Vagina (tissue), 2 donors: ENCODE data around the gene OGDH. TPM values are rescaled to one million over a fixed set of nuclear protein-coding genes. Genes with fewer than 3 reads are reported as not detected.
A peak's percentile ranks its signal among the peaks of the same experiment; 100 is the strongest.

Experiments used
- DNase-seq, 2 donors: peaks; one replicate each; pipeline ENCODE4 v3.0.0-alpha.2; 2017; ENCODE audit errors: extremely low spot score in 2 of 2
- H3K27ac ChIP-seq: fragments of 200-600 bp; sonication (generic); one replicate; pipeline ENCODE4 v1.5.1; 2019
- H3K27me3 ChIP-seq: fragments of 200-600 bp; sonication (generic); one replicate; pipeline ENCODE4 v1.5.1; 2019
- H3K36me3 ChIP-seq, 2 donors: fragments of 200-600 bp; sonication (generic); one replicate each; pipeline ENCODE4 v1.5.1; 2017 to 2019
- H3K4me1 ChIP-seq: fragments of 200-600 bp; sonication (generic); one replicate; pipeline ENCODE4 v1.5.1; 2019
- H3K4me3 ChIP-seq, 2 donors: fragments of 200-600 bp; sonication (generic); 1 replicate in 1 of 2; 2 replicates in 1 of 2; pipeline ENCODE4 v1.5.1; 2016 to 2019
- H3K9me3 ChIP-seq: fragments of 200-600 bp; sonication (generic); one replicate; pipeline ENCODE4 v1.5.1; 2019
- CTCF ChIP-seq, 3 experiments: fragments of 450-650 bp in 2 of 3; fragments of 200-600 bp in 1 of 3; sonication (generic) in 1 of 3; IDR thresholded peaks; one replicate each; pipeline ENCODE4 v1.5.1; 2017 to 2019; ENCODE audit warnings: antibody characterized with exemption in 3 of 3, mild to moderate bottlenecking in 2 of 3, moderate library complexity in 2 of 3
- POLR2A ChIP-seq, 2 donors: fragments of 450-650 bp; IDR thresholded peaks; one replicate each; pipeline ENCODE4 v1.6.1; 2017; ENCODE audit warnings: antibody characterized with exemption in 2 of 2, mild to moderate bottlenecking in 2 of 2, moderate library complexity in 2 of 2
- POLR2AphosphoS5 ChIP-seq, 2 donors: sonication (generic); formaldehyde crosslinking; IDR thresholded peaks; one replicate each; pipeline ENCODE4 v1.9.0; 2017; ENCODE audit warnings: antibody characterized with exemption in 2 of 2, mild to moderate bottlenecking in 2 of 2, low read depth in 1 of 2; ENCODE audit not compliant: insufficient read depth in 1 of 2
- intact Hi-C: fragments of 100-400 bp; cut with DNase I; formaldehyde crosslinking; loops from one replicate; pipeline ENCODE4 v1.15.1; 2023
- total RNA-seq: library from RNA; depleted of rRNA; stranded (reverse); fragments of >200 nt; gene quantifications from one replicate; pipeline ENCODE4 v1.2.3, GENCODE V29; 2016

Gene OGDH
- total RNA-seq, 1 donor from 2014 or later: 80.0 TPM

DNA sequence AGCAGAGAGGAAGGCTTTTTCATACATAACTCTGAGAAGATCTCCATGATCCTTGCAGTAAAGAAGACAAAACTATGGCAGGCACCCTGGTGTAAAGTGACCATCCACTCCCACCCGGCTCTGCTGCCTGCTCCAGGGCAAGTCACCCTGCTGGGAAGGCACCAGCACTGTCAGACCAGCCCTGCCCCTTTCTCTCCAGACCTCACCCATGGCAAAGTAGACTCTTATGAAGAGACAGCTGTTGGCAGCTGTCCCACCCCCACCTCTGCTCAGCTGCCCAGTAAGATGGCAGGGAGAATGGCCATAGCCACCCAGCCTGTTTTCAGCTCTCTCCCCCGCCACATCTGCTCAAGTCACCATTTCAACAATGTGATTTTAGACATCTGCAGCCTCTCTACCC is 133.6 kb downstream of the OGDH start:
- intact Hi-C loops: no loop called here
- no peak overlapping the region for H3K4me3 ChIP-seq
- H3K36me3 ChIP-seq: no peaks in the 10 kb centered on the region
- no peaks in the 10 kb centered on the region for H3K9me3 ChIP-seq
- no peak for TF ChIP-seq POLR2AphosphoS5 (IDR thresholded peaks at IDR 0.05; ENCODE audit: insufficient read depth in 1 of 2, low read depth in 1 of 2)
- no peak for TF ChIP-seq POLR2A (IDR thresholded peaks at IDR 0.05)
- TF ChIP-seq CTCF (IDR thresholded peaks at IDR 0.05): no peak
- H3K27me3 ChIP-seq: no peaks in the 10 kb centered on the region
- H3K4me1 ChIP-seq: no peaks in the 10 kb centered on the region
- H3K27ac ChIP-seq: no peak overlapping the region
- no peak for DNase-seq

DNA sequence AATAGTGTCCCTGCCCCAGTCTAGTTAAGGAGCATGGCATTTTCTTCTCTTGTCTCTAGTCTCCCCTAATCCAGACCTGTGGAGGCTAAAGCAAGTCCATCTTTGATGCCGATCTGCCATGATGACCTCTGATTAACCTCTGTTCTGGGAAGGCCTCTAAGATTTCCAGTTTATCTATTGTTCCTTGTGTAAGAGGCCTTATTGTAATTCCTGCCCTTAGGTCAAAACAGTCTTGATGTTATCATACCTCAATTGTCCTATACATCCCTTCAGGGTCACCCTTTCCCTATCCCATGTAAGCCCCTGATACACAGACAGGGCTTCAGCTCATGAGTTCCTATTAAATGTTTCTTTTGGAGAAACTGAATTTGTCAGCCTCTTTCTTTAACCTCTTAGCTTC is 137.3 kb downstream of the OGDH start:
- no peak for DNase-seq
- Histone ChIP-seq H3K36me3 (no peaks in the 10 kb centered on the region), H3K27me3 (no peaks in the 10 kb centered on the region), H3K4me1 (no peaks in the 10 kb centered on the region), H3K9me3 (no peaks in the 10 kb centered on the region), H3K4me3 (no peak overlapping the region), H3K27ac (no peak overlapping the region)
- TF ChIP-seq POLR2A (IDR thresholded peaks at IDR 0.05) (no peak), CTCF (IDR thresholded peaks at IDR 0.05) (no peak), POLR2AphosphoS5 (IDR thresholded peaks at IDR 0.05; ENCODE audit: insufficient read depth in 1 of 2, low read depth in 1 of 2) (no peak)
- intact Hi-C loops: no loop called here

- no peaks in the 10 kb centered on the region for H3K27me3 ChIP-seq
- peak in 1 of 2 donors; percentile 40 for TF ChIP-seq POLR2A (IDR thresholded peaks at IDR 0.05)
- TF ChIP-seq CTCF (IDR thresholded peaks at IDR 0.05): no peak
- TF ChIP-seq POLR2AphosphoS5 (IDR thresholded peaks at IDR 0.05; ENCODE audit: insufficient read depth in 1 of 2, low read depth in 1 of 2): peak in 1 of 2 donors; percentile 50
- no peaks in the 10 kb centered on the region for H3K9me3 ChIP-seq
- H3K27ac ChIP-seq: peak within 1 kb of the TSS; percentile 91
- H3K4me1 ChIP-seq: peaks cover 35% of the 10 kb centered on the region
- no peaks in the 10 kb centered on the region for H3K36me3 ChIP-seq
- DNase-seq: no peak
- peak within 1 kb of the TSS; percentile 79 to 93 for H3K4me3 ChIP-seq
- intact Hi-C loops: loop anchor here (5.0 kb wide), 2 partner anchors 94 to 166 kb away; partner anchors contain the start of gene TMED4
Measured at GRCh38 chr7:44748045-44748947, 141.9 kb downstream of the OGDH start, which contains the start of gene ZMIZ2. ZMIZ2 (plus strand) TSS chr7:44748847; CDS start chr7:44756250, 7,403 bp downstream.

GRCh38 chr7:44748948-44749731 is 142.7 kb downstream of the OGDH start:
- intact Hi-C loops: loop anchor here (5.0 kb wide), 2 partner anchors 93 to 167 kb away; partner anchors contain the start of gene TMED4
- no peak for TF ChIP-seq CTCF (IDR thresholded peaks at IDR 0.05)
- TF ChIP-seq POLR2A (IDR thresholded peaks at IDR 0.05): no peak
- TF ChIP-seq POLR2AphosphoS5 (IDR thresholded peaks at IDR 0.05; ENCODE audit: insufficient read depth in 1 of 2, low read depth in 1 of 2): no peak
- Histone ChIP-seq H3K27ac (peak overlapping the region; percentile 31), H3K9me3 (no peaks in the 10 kb centered on the region), H3K27me3 (no peaks in the 10 kb centered on the region), H3K4me3 (peak overlapping the region; percentile 79 to 93), H3K36me3 (no peaks in the 10 kb centered on the region), H3K4me1 (peaks cover 40% of the 10 kb centered on the region)
- DNase-seq: no peak
